Activated CD8-positive, alpha-beta memory T cell treated with anti-CD3 and anti-CD28 coated beads for 36 hours (primary cell): ENCODE measurements around the gene DR1. TPM values are rescaled to one million over a fixed set of nuclear protein-coding genes. Genes with fewer than 3 reads are reported as not detected.
"Not testable (repeated sequence)": the region's sequence is repeated elsewhere in the genome, so short reads cannot be mapped to it uniquely, and the experiment has no call there.

ENCODE experiments used
- CTCF ChIA-PET: fragments of 350-600 bp; sonication (Branson Sonifier 250); formaldehyde crosslinking; loops from one replicate; lab custom pipeline; 2021; ENCODE audit warnings: antibody characterized with exemption; lab: Charles Lee
- POLR2A ChIA-PET: fragments of 350-600 bp; sonication (Branson Sonifier 250); formaldehyde crosslinking; loops from one replicate; lab custom pipeline; 2021; ENCODE audit warnings: antibody characterized with exemption; lab: Charles Lee
- total RNA-seq, 2 experiments: library from RNA; stranded (reverse); gene quantifications; one replicate each; pipeline ENCODE4 v1.2.3, GENCODE V29; 2021

The DR1 gene
- total RNA-seq, 2 experiments from 2014 or later, result 102 to 103 TPM

DNA sequence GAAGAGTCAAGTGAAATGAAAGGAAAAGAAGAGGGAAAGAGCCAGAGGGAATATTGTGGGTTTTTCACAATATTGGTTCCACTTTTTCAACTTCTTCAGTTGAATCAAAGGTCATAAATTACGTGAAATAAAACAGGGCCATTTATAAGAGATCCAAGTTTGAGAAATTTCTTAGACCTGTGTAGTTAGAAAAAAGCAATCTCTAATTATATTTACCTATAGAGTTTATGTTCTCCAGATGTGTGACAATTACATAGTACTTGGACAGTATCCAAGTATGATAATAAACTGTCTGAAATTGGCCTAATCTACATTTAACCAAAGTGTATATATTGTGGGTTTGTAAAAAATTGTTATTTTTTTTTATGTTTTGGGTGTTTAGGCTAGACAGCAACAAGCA is 14.4 kb downstream of the DR1 start:
- CTCF ChIA-PET, result no interaction called here
- POLR2A ChIA-PET, result no interaction called here

DNA sequence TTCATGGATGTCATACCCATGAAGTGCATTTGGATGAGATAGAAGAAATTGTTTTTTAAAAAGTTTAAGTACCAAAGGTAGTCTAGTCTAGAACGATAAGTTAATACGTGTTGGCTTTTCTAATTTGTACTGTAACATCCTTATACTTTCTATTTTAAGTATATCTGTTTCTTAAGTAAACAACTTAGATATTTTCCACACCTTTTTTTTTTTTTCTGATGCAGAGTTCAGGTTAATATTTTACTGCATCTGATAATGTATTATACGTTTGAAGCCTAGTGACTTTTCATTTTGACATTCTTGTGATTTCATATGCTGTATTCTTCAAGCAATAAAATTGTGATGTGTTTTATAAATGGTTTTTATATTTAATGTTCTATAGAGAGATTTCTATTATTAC is 16.5 kb downstream of the DR1 start:
- POLR2A ChIA-PET, result no interaction called here
- CTCF ChIA-PET, result no interaction called here

DNA sequence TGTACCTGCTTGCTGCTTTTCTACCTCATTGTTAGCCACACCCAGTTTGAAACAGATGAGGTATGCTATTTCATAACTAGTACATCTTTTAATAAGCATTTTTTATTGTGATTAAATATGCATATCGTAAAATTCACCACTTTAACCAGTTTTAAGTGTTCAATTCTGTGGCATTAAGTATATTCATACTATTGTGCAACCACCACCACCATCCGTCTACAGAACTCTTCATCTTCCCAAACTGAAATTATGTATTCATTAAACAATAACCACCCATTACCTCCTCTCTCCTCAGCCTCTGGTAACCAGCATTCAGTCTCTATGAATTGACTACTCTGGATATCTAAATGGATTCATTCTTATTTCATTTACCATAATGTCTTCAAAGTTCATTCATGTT is 20.1 kb downstream of the DR1 start:
- ChIA-PET CTCF (no interaction called here), POLR2A (no interaction called here)

DNA sequence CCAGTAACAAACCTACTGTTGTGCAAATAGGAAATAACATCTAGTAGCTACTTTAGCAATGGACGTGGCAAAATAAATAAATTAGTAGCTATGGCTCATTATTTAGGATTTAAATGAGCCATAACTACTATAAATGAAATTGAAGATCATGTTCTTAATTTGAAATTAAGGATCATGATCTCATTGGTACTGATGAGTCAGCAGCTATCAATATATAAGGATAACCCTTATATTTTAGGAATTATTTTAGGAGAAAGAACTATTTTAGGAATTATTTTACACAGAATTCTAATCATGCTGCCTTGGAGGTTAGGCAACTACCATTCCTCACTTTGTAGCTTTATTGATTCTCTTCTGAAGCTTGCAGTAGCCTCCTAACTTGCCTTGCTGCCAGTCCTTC is 24.0 kb downstream of the DR1 start:
- POLR2A ChIA-PET, result no interaction called here
- CTCF ChIA-PET, result no interaction called here

DNA sequence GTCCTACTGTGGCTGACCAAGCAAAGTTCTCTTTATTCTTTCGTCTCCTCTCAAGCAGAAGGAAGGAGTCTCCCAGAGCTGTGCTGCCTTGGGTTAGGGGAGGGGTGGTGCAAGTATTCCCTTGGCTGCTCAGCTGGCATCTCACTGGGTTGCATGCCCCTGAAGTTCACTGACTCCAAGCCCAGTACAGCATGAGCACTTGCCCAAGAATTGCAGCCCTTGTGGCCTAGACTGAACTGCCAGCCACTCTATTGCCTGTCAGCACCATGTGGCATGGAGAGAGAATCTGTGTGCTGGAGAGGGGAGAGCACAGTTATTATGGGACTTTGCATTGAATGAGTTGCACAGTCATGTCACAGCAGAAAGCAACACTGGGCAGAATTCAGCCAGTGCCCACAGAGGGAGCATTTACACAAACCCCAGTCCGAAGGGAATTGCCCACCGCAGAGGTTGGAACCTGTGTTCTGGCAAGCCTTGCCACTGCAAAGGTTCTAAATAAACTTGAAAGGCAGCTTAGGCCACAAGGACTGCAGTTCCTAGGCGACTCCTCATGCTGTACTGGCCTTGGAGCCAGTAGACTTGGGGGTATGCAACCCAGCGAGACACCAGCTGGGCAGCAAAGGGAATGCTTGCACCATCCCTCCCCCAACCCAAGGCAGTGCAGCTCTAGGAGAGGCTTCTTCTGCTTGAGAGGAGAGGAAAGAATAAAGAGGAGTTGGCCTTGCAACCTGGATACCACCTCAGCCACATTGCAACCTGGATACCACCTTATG is 28.8 kb downstream of the DR1 start:
- CTCF ChIA-PET, result no interaction called here

DNA sequence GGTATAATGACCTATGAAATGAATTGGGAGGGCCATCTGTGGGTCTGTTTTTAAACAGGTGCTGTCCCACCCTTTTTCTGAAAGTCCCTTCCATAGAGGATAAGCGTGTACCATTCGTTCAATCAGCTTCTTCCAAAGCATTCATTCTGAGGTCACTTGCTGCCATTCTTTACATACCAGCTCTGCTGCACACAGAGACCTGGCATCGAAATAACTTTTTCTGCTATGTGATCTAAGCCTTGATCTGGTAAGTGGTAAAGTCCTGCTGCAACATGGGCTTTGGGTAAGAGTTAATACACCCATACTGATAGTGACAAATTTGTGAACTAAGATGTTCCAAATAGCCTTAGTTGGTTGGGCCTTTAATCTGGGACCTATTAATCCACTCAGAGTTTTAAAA is 38.9 kb downstream of the DR1 start:
- CTCF ChIA-PET, result no interaction called here
- POLR2A ChIA-PET, result no interaction called here

More for the DNA sequence above, 28.8 kb downstream of the DR1 start:
- POLR2A ChIA-PET, result no interaction called here

DNA sequence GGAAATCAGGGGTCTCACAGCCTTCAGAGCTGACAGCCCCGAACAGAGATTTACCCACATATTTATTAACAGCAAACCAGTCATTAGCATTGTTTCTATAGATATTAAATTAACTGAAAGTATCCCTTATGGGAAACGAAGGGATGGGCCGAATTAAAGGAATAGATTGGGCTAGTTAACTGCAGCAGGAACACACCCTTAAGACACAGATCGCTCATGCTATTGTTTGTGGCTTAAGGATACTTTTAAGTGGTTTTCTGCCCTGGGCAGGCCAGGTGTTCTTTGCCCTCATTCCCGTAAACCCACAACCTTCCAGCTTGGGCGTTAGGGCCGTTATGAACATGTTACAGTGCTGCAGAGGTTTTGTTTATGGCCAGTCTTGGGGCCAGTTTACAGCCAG is 40.6 kb downstream of the DR1 start:
- POLR2A ChIA-PET, result interaction anchor here (0.6 kb wide), 1 partner anchor 98 kb away, joined by 3 read pairs; no protein-coding TSS in a partner anchor
- CTCF ChIA-PET, result not testable (repeated sequence)

DNA sequence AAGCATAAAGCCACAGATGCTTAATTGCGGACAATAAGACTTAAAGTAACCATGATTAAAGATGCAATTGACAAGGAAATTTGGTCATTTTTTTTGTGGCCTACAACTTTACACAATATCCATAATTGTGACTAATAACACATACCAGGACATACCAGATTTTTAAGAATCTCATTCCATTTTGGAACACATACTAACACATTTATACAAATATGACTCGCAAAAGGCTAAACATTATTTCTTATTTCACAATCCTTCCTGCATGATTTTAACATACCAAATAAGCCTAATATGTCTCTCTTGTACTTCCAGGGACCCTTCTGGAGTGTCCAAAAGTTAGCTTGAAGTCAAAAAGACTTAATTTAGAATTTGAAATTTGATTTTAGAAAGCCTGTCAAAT is 48.8 kb downstream of the DR1 start:
- CTCF ChIA-PET, result no interaction called here
- POLR2A ChIA-PET, result no interaction called here

DNA sequence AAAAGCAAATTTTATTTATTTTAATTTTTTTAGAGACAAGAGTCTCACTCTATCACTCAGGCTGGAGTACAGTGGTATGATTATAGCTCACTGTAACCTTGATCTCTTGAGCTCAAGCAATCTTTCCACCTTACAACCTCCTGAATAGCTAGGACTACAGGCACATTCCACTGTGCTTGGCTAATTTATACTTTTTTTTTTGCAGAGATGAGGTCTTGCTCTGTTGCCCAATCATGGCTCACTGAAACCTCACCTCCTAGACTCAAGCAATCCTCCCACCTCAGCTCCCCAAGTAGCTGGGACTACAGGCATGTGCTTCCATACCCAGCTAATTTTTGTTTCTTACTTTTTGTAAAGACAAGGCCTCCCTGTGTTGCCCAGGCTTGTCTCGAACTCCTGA is 49.5 kb downstream of the DR1 start:
- ChIA-PET POLR2A (interaction anchor here (0.7 kb wide), 1 partner anchor 1359 kb away, joined by 3 read pairs; no protein-coding TSS in a partner anchor), CTCF (no interaction called here)

DNA sequence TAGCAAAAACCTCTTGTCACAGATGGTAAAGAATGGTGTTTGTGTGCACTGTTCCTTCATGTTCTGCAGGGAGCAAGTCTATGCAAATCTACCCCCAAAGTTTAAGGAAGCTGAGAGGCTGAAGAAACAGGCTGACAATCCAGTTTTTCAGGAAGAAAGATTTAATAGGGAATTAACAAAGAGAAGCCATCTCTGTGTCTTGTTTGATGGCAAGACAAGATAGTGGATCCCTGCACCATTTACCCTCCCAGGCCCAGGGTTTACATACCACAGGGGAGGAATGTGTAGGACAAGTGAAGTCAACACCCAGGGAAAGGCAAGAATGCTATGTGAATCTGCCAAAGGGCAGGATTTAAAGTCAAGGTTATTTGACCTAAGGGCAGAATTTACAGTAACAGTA is 54.1 kb downstream of the DR1 start:
- POLR2A ChIA-PET, result no interaction called here
- CTCF ChIA-PET, result no interaction called here

DNA sequence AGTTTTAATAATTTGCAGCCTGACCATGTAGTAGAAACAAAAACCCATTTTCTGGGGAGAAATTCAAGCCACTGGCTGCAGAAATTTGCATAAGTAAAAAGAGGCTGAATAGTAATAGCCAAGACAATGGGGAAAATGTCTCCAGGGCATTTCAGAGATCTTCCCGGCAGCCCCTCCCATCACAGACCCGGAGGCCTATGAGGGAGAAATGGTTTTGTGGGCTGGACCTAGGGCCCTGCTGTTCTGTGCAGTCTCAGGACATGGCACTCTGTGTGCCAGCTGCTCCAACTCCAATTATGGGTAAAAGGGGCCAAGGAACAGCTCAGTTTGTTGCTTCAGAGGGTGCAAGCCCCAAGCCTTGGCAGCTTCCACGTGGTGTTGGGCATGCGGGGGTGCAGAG is 62.5 kb downstream of the DR1 start:
- CTCF ChIA-PET, result no interaction called here
- POLR2A ChIA-PET, result no interaction called here

DNA sequence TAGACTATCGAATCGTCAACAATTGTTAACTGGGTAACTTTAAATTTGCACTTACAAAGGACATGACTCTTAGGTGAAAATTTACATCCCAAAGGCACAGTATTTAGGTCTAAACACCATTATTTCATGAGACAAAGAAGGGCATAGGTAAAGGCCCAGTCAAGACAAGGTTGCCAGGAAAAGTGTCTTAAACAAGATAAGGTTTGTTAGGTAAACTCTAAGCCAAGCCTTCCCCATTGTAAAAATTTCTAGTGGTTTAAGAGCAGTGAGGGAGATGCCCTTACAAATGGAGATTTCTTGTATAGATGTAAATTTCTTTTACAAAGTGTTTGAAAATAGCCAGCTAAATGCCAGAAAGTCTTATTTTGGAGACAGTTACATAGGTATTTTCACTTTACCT is 65.3 kb downstream of the DR1 start:
- ChIA-PET CTCF (no interaction called here), POLR2A (no interaction called here)

DNA sequence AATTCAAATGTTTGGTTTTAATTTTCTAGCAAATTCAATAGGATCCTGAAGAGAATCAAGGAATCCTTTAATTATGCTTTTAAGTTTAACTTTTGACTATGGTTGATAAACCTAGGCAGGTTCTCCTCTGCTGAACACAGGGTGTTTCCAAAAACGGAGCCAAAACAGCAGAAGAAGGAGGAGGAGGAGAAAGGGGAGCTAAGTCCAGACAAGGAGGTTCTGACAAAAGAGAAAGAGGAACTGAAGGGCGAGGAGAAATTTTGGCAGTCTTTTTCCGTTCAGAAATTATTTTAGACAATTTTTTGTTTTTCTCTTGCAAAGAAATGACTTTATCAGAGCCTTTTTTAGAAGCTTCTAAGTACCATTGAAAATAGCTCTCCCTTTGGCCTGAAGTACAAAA is 69.0 kb downstream of the DR1 start:
- POLR2A ChIA-PET, result no interaction called here
- CTCF ChIA-PET, result no interaction called here

DNA sequence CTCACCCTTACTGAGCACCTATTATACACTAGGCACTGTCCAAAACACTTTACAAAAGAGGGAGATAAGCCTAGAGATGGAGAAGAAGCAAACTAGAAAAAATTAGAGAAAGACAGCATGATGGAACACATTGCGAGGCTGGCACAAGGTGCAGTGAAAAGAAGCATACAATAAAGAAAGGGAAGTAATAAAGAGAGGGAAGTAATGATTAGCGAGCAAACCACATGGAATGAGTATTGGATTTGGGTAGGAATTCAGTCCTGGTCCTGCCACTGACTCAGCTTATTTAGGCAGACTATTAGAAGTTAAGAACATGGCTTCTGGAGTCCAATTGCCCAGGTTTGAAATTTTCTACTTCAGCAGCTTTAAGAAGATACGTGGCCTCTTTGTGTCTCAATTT is 69.6 kb downstream of the DR1 start:
- ChIA-PET POLR2A (no interaction called here), CTCF (no interaction called here)

DNA sequence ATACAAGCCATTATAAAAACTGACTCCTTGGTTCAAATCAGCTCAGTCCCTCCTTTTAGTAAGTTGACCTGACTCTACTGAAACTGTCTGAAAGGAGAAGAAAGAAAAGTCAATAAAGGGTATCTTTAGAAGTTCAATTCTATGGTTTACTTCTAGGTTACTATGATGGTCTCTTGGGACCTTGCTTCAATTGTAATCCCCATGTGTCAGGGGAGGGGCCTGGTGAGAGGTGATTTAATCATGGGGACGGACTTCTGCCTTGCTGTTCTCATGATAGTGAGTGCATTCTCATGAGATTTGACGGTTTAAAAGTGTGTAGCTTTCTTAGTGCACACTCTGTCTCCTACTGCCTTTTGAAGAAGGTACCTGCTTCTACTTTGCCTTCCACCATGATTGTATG is 70.5 kb downstream of the DR1 start:
- CTCF ChIA-PET, result no interaction called here
- POLR2A ChIA-PET, result no interaction called here

Other genes with a start within 250 kb of the DR1 start
- gene TMED5, start 165.5 kb upstream of the DR1 start, total RNA-seq, result 10 to 100 TPM; 38.1 to 41.6 TPM
- gene CCDC18, start 165.2 kb upstream of the DR1 start, total RNA-seq, result 10 to 100 TPM; 13.5 to 14.2 TPM
- gene FNBP1L, start 102.2 kb downstream of the DR1 start, total RNA-seq, result under 1 TPM; 0.65 to 0.67 TPM